Naive thymus-derived CD8-positive, alpha-beta T cell (primary cell): ENCODE measurements around the gene ARHGEF12. TPM values are rescaled to one million over a fixed set of nuclear protein-coding genes. Genes with fewer than 3 reads are reported as not detected.

Source experiments
- ATAC-seq, 2 donors: fragments of 150-1000 bp; cut with Tn5 transposase in 1 of 2; sonication (Bioruptor Pico), chemical (Tn5 transposase) in 1 of 2; 1 replicate in 1 of 2; 2 replicates in 1 of 2; pipeline ENCODE4 v1.10.0; 2021; ENCODE audit warnings: mild to moderate bottlenecking in 2 of 2, moderate library complexity in 2 of 2
- POLR2A ChIA-PET: fragments of 350-600 bp; sonication (Branson Sonifier 250); formaldehyde crosslinking; loops from one replicate; lab custom pipeline; 2021; ENCODE audit warnings: antibody characterized with exemption; lab: Charles Lee
- DNase-seq, 10 donors: peaks; one replicate each; pipeline versions ENCODE4 v3.0.0 to v3.0.0-alpha.2; 2020 to 2022
- H3K27ac Mint-ChIP-seq, 10 donors: one replicate each; pipeline ENCODE4 v1.8.0; 2020 to 2022; ENCODE audit warnings: mild to moderate bottlenecking in 10 of 10, mixed read lengths in 10 of 10, moderate library complexity in 4 of 10, inconsistent platforms in 1 of 10
- H3K27me3 Mint-ChIP-seq, 5 donors: one replicate each; pipeline ENCODE4 v1.8.0; 2021 to 2022; ENCODE audit warnings: mixed read lengths in 5 of 5
- H3K36me3 Mint-ChIP-seq, 3 donors: one replicate each; pipeline ENCODE4 v1.8.0; 2020 to 2022; ENCODE audit warnings: mixed read lengths in 3 of 3, mild to moderate bottlenecking in 2 of 3, inconsistent platforms in 1 of 3
- H3K4me1 Mint-ChIP-seq, 4 donors: one replicate each; pipeline ENCODE4 v1.8.0; 2021 to 2022; ENCODE audit warnings: mixed read lengths in 4 of 4
- H3K4me3 Mint-ChIP-seq, 10 donors: one replicate each; pipeline ENCODE4 v1.8.0; 2020 to 2022; ENCODE audit warnings: mild to moderate bottlenecking in 10 of 10, mixed read lengths in 10 of 10, moderate library complexity in 6 of 10, inconsistent platforms in 1 of 10
- H3K9me3 Mint-ChIP-seq, 9 donors: one replicate each; pipeline ENCODE4 v1.8.0; 2020 to 2022; ENCODE audit warnings: mixed read lengths in 9 of 9, mild to moderate bottlenecking in 3 of 9, inconsistent platforms in 1 of 9, moderate library complexity in 1 of 9
- polyA plus RNA-seq, 3 donors: library from polyadenylated mRNA; unstranded; fragments of 300-500 nt; fragmentation: Illumina TruSeq; gene quantifications; one replicate each; pipeline ENCODE4 v1.2.3, GENCODE V29; 2021
- total RNA-seq, 8 experiments: library from RNA in 2 of 8; stranded (reverse) in 2 of 8; gene quantifications; one replicate each; pipeline ENCODE4 v1.2.3 and lab custom pipeline; 2021 to 2026

ARHGEF12 gene
- total and polyA plus RNA-seq, 5 experiments from 2014 or later = 0.76 to 5.4 (median 1.4) TPM

- Mint-ChIP-seq H3K4me3 (peak within 1 kb of the TSS; percentile 57 to 83 (median 80)), H3K27ac (peak within 1 kb of the TSS in 1 of 10 donors; percentile 38), H3K9me3 (no peaks in the 10 kb centered on the region), H3K4me1 (peaks cover 6 to 23% (median 21%) of the 10 kb centered on the region in 4 donors), H3K27me3 (peaks cover 32 to 89% (median 69%) of the 10 kb centered on the region in 5 donors), H3K36me3 (no peaks in the 10 kb centered on the region)
- DNase-seq (peak in 2 of 10 donors; percentile 13 to 14), ATAC-seq (peak; percentile 69 to 84)
- POLR2A ChIA-PET = no interaction called here
Observed at GRCh38 chr11:120324932-120325810, 11.0 kb upstream of the ARHGEF12 start, which contains the start of gene TLCD5. TLCD5 (plus strand) TSS chr11:120325299; CDS start chr11:120327442, 2,143 bp downstream.

GRCh38 chr11:120326228-120326627 lies 10.0 kb upstream of the ARHGEF12 start:
- Mint-ChIP-seq H3K4me1 (peaks cover 6 to 23% (median 21%) of the 10 kb centered on the region in 4 donors), H3K27ac (no peak overlapping the region)
- no peak for ATAC-seq

DNA sequence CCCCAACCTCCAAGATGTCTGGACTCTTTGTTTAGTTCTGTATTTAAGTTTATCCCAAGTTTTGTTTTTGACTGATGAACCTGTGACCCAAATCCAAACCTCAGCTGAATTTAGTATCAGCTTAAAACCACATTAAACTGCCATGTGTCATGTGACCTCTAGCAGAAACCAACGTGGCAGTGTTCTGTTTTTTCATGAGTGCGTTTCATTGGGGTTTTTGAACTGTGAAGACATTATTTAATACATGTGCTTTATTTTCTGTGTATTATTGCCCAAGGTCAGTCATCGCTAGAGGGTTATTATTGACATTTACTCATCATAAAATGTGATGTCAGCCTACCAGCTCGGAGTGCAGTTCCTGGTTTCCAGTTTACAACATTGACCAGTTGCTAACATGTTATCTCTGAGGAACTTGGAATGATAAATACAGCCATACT lies 9.3 kb upstream of the ARHGEF12 start:
- Mint-ChIP-seq H3K4me1 (peaks cover 6 to 23% (median 21%) of the 10 kb centered on the region in 4 donors), H3K36me3 (no peaks in the 10 kb centered on the region), H3K4me3 (peak overlapping the region in 4 of 10 donors; percentile 15 to 78 (median 42)), H3K27ac (no peak overlapping the region), H3K27me3 (peaks cover 38 to 95% (median 80%) of the 10 kb centered on the region in 5 donors), H3K9me3 (no peaks in the 10 kb centered on the region)
- ATAC-seq (no peak), DNase-seq (no peak)
- POLR2A ChIA-PET = no interaction called here

More at GRCh38 chr11:120326228-120326627, 10.0 kb upstream of the ARHGEF12 start:
- DNase-seq = no peak
- Mint-ChIP-seq H3K27me3 (peaks cover 38 to 95% (median 75%) of the 10 kb centered on the region in 5 donors), H3K4me3 (peak overlapping the region; percentile 20 to 83 (median 66)), H3K9me3 (no peaks in the 10 kb centered on the region), H3K36me3 (no peaks in the 10 kb centered on the region)
- POLR2A ChIA-PET = interaction anchor here (0.7 kb wide), 1 partner anchor 15 kb away, joined by 3 read pairs; no protein-coding TSS in a partner anchor

GRCh38 chr11:120327311-120327710 lies 8.9 kb upstream of the ARHGEF12 start:
- Mint-ChIP-seq H3K4me1 (peaks cover 6 to 23% (median 21%) of the 10 kb centered on the region in 4 donors), H3K36me3 (no peaks in the 10 kb centered on the region), H3K27me3 (peaks cover 38 to 95% (median 76%) of the 10 kb centered on the region in 5 donors), H3K27ac (no peak overlapping the region), H3K9me3 (no peaks in the 10 kb centered on the region), H3K4me3 (no peak overlapping the region)
- ATAC-seq (no peak), DNase-seq (no peak)
- POLR2A ChIA-PET = no interaction called here

DNA sequence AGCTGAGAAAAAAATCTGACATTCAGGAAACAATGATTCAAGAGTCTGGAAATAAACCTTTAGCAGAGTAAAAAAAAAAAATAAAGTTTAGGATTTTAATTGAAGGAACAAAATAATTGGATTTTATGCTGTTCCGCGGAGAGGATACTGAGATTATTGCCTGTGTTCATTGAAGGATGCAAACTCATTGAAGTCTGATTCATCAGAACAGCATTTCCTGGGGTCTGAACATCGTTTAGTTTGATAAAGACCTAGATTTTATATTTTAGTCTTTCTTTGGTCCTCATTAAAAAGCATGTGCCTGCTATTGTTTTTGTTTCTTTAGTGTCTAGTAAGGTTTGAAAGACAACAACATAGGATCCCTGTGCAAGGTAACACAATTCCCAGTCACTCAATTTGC lies 6.7 kb upstream of the ARHGEF12 start:
- no peak overlapping the region for H3K27ac Mint-ChIP-seq
- no peak for DNase-seq
- POLR2A ChIA-PET = no interaction called here
- peaks cover 30 to 89% (median 68%) of the 10 kb centered on the region in 5 donors for H3K27me3 Mint-ChIP-seq
- no peaks in the 10 kb centered on the region for H3K36me3 Mint-ChIP-seq
- no peaks in the 10 kb centered on the region for H3K9me3 Mint-ChIP-seq
- peaks cover 6 to 23% (median 21%) of the 10 kb centered on the region in 4 donors for H3K4me1 Mint-ChIP-seq
- H3K4me3 Mint-ChIP-seq = no peak overlapping the region
- no peak for ATAC-seq

DNA sequence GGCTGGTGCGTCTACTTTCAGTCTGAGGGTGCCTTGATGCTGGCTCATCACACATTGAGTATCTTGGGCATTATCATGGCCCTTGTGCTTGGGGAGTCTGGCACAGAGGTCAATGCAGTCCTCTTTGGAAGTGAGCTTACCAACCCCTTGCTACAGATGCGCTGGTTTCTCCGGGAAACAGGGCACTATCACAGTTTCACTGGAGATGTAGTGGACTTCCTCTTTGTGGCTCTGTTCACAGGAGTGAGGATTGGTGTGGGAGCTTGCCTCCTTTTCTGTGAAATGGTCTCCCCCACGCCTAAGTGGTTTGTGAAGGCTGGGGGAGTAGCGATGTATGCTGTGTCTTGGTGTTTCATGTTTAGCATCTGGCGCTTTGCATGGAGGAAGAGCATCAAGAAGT lies 6.2 kb upstream of the ARHGEF12 start:
- no peak overlapping the region for H3K4me3 Mint-ChIP-seq
- H3K27ac Mint-ChIP-seq = no peak overlapping the region
- ATAC-seq (no peak), DNase-seq (no peak)
- H3K27me3 Mint-ChIP-seq = peaks cover 30 to 84% (median 64%) of the 10 kb centered on the region in 5 donors
- POLR2A ChIA-PET = no interaction called here
- no peaks in the 10 kb centered on the region for H3K36me3 Mint-ChIP-seq
- H3K4me1 Mint-ChIP-seq = peaks cover 7 to 23% (median 21%) of the 10 kb centered on the region in 4 donors
- no peaks in the 10 kb centered on the region for H3K9me3 Mint-ChIP-seq

DNA sequence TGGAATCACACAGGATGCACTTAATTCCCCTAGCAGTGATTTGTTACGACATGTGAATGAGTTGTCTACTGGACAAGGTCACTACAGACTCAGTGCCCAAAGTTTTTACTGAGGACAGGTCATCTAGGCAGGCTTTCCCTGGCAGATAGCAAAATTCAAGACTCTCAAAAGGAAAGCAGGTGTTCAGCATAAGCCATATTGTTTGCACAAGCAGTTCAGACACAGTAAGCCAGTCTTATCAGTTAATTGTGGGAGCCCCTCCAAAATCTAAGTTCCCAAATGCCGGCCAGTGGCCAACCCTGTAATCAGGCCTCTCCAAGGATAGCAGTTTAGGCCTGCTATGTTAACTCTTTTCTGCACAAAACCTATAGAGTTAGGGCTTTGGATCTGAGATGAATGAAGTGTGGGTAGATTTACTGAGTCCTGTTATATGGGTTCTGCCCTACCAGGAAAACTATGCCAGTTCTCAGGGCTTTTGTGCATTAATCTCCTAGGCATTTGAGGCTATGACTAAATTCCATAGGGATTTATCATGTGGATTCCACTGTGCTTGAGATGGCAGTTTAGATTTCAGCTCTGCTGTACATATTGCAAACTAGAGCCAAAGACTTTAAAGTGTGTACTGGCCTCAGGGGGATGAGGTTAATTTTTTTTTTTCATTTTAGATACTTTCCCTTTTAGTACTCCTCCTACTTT lies 4.8 kb upstream of the ARHGEF12 start:
- peaks cover 28 to 74% (median 55%) of the 10 kb centered on the region in 5 donors for H3K27me3 Mint-ChIP-seq
- no peak overlapping the region for H3K27ac Mint-ChIP-seq
- peaks cover 9 to 20% (median 16%) of the 10 kb centered on the region in 4 donors for H3K4me1 Mint-ChIP-seq
- H3K36me3 Mint-ChIP-seq = no peaks in the 10 kb centered on the region
- POLR2A ChIA-PET = no interaction called here
- DNase-seq (no peak), ATAC-seq (no peak)
- H3K4me3 Mint-ChIP-seq = no peak overlapping the region
- no peaks in the 10 kb centered on the region for H3K9me3 Mint-ChIP-seq

- POLR2A ChIA-PET = interaction anchor here (0.7 kb wide), 1 partner anchor 959 kb away, joined by 3 read pairs; no protein-coding TSS in a partner anchor
- Mint-ChIP-seq H3K36me3 (peaks cover 0 to 12% (median 4%) of the 10 kb centered on the region in 3 donors), H3K27ac (no peak overlapping the region), H3K4me3 (no peak overlapping the region), H3K4me1 (peaks cover 10 to 24% (median 20%) of the 10 kb centered on the region in 4 donors), H3K27me3 (peaks cover 27 to 73% (median 53%) of the 10 kb centered on the region in 5 donors), H3K9me3 (peaks cover 0 to 4% (median 0%) of the 10 kb centered on the region in 9 donors)
- ATAC-seq (no peak), DNase-seq (no peak)
Observed at GRCh38 chr11:120332822-120333716, 3.1 kb upstream of the ARHGEF12 start.

GRCh38 chr11:120333801-120334200 lies 2.4 kb upstream of the ARHGEF12 start:
- ATAC-seq = no peak
- Mint-ChIP-seq H3K9me3 (peaks cover 0 to 4% (median 0%) of the 10 kb centered on the region in 9 donors), H3K36me3 (peaks cover 0 to 12% (median 4%) of the 10 kb centered on the region in 3 donors), H3K4me3 (no peak overlapping the region), H3K27ac (no peak overlapping the region), H3K27me3 (peaks cover 22 to 73% (median 52%) of the 10 kb centered on the region in 5 donors), H3K4me1 (peaks cover 13 to 29% (median 21%) of the 10 kb centered on the region in 4 donors)
- no peak for DNase-seq
- POLR2A ChIA-PET = interaction anchor here (0.7 kb wide), 1 partner anchor 15 kb away, joined by 3 read pairs; no protein-coding TSS in a partner anchor

DNA sequence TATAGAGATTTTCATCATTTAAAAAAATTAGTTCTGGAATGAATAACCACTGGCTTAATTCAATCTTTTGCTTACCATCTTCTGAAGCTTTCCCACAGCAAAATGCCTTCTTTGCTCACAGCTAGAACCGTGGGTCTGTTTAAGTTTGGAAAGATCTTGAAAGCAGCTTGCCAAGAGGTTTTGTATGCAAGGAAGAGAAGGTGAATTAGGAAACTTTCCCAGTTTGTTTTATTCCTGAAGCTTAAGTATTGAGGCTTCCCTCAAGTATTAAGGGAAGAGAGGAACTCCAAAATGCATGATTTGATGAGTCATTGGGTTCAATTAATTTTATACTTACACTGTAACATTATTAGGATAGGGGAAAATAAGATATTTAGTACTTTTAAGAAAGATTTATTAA lies 1.9 kb upstream of the ARHGEF12 start:
- Mint-ChIP-seq H3K9me3 (peaks cover 0 to 4% (median 0%) of the 10 kb centered on the region in 9 donors), H3K36me3 (peaks cover 0 to 12% (median 4%) of the 10 kb centered on the region in 3 donors), H3K27ac (no peak overlapping the region), H3K27me3 (peaks cover 22 to 73% (median 52%) of the 10 kb centered on the region in 5 donors), H3K4me1 (peaks cover 13 to 33% (median 22%) of the 10 kb centered on the region in 4 donors), H3K4me3 (no peak overlapping the region)
- POLR2A ChIA-PET = interaction anchor here (0.7 to 1.1 kb wide), 2 partner anchors 16 to 351 kb away, joined by 3 read pairs; no protein-coding TSS in a partner anchor
- no peak for ATAC-seq
- no peak for DNase-seq

GRCh38 chr11:120334894-120335462 lies 1.2 kb upstream of the ARHGEF12 start:
- POLR2A ChIA-PET = interaction anchor here (1.1 to 1.3 kb wide), 2 partner anchors 11 to 350 kb away, joined by 3 to 6 read pairs; no protein-coding TSS in a partner anchor
- DNase-seq (peak in 8 of 10 donors; percentile 54 to 78 (median 63)), ATAC-seq (peak; percentile 22 to 56)
- peaks cover 15 to 39% (median 29%) of the 10 kb centered on the region in 4 donors for H3K4me1 Mint-ChIP-seq
- peaks cover 0 to 4% (median 0%) of the 10 kb centered on the region in 9 donors for H3K9me3 Mint-ChIP-seq
- peak overlapping the region; percentile 52 to 84 (median 79) for H3K4me3 Mint-ChIP-seq
- peak overlapping the region in 2 of 10 donors; percentile 29 to 39 for H3K27ac Mint-ChIP-seq
- peaks cover 0 to 12% (median 4%) of the 10 kb centered on the region in 3 donors for H3K36me3 Mint-ChIP-seq
- peaks cover 27 to 73% (median 54%) of the 10 kb centered on the region in 5 donors for H3K27me3 Mint-ChIP-seq
